Ureter (tissue), 1 donor: ENCODE results near the gene KRT12. TPM values are rescaled to one million over a fixed set of nuclear protein-coding genes. Genes with fewer than 3 reads are reported as not detected.

Experiments
- DNase-seq: peaks from one replicate; pipeline ENCODE4 v3.0.0-alpha.2; 2020; ENCODE audit warnings: low spot score
- total RNA-seq: library from RNA; stranded (reverse); gene quantifications from one replicate; pipeline ENCODE4 v1.2.4, GENCODE V29; 2023
- donor health status: DM: yes; HTN: yes; CAD: no.

The KRT12 gene
- total RNA-seq, 1 donor from 2014 or later: not detected

- no peak for DNase-seq
Observed at GRCh38 chr17:40843242-40843641, 23.8 kb downstream of the KRT12 start.

GRCh38 chr17:40841246-40841645, 25.8 kb downstream of the KRT12 start:
- no peak for DNase-seq

DNA sequence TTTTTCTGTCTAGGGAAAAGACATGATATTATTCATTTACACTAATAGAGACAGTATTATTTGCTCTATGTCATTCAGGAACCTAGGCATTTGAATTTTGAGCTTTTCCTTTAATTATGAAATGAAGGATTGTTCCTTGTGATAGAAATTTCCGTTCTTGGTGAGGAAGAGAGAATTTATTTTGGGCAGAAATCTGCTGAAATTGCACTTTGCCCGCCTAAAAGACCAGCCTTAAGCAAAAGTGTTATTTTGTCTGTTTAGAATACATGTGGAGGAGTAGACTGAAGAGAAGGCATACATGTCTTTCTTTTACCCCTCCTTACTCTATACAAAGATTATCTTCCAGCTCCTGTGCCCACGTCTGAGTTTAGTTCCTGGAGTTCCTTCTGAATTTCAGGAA, 27.8 kb downstream of the KRT12 start:
- DNase-seq: no peak

DNA sequence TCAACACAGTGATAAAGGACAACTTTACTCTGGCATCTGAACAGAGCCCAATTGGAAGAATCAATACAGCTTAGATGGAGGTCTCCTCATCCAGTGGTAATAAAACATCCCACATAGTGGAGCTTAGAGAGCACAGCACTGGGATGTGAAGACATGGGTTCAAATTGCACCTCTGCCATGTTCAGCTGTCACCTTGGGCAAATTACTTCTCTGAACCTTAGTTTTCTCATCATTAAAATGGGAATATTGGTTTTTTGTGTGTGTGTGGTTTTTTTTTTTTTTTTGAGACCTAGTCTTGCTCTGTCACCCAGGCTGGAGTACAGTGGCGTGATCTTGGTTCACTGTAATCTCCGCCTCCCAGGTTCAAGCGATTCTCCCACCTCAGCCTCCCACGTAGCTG, 31.0 kb downstream of the KRT12 start:
- DNase-seq: no peak

- DNase-seq: no peak
Observed at GRCh38 chr17:40833882-40834281, 33.1 kb downstream of the KRT12 start.

DNA sequence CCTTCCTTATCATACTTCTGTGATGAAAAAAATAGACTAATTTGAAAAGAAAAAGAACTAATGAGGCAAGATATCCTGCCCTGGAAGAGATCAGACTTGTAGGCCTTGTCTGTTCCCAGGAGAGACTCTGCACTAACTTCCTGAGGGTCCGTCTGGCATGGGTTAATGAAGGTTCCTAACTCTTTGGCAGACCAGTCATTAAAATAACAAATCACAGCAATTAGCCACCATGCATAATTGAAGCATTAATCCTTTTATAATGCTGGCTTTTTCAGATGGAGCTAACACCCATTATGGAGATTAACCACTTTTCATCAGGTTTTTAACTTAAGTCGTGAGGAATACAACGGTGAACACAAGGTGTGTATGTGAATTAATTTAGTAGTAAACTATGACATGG, 34.2 kb downstream of the KRT12 start:
- DNase-seq: no peak

DNA sequence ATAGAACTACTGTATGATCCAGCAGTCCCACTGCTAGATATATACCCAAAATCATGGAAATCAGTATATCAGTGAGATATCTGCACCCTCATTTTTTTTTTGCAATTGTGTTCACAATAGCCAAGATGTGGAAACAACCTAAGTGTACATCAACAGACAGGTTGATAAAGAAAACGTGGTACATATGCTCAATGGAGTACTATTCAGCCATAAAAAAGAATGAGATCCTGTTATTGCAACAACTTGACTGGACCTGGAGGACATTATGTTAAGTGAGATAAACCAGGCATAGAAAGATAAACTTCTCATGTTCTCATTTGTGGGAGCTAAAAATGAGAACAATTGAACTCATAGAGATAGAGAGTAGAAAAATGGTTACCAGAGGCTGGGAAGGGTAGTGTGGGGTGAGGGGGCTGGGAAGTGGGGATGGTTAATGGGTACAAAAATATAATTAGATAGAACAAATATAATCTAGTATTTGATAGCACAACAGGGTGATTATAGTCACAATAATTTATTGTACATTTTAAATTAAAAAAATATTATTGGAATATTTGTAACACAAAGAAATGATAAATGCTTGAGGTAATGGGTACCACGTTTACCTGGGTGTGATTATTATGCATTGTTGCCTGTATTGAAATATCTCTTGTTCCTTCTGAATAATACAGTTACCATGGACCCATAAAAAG, 36.8 kb downstream of the KRT12 start:
- no peak for DNase-seq

- no peak for DNase-seq
Observed at GRCh38 chr17:40828454-40829044, 38.5 kb downstream of the KRT12 start.

- DNase-seq: no peak
Observed at GRCh38 chr17:40827746-40828453, 39.1 kb downstream of the KRT12 start.

DNA sequence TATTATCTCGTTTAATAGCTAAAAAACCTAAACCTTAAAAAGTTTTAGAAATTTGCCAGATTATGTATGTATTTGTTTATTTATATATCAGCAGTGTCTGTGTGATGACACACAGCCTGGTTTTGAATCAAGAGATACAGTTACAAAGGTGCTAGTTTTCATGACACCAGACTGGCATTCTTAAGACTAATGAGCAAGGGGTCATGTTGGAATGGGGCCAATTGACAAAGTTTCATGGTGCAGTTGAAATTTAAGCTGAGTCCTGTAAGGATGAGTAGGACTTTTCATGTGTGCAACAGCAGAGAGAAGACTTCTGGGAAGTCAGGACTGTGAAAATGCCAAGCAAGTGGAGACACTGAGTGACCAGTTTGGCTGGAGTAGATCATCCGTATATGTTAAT, 41.4 kb downstream of the KRT12 start:
- DNase-seq: no peak

GRCh38 chr17:40824015-40824832, 42.8 kb downstream of the KRT12 start:
- no peak for DNase-seq

DNA sequence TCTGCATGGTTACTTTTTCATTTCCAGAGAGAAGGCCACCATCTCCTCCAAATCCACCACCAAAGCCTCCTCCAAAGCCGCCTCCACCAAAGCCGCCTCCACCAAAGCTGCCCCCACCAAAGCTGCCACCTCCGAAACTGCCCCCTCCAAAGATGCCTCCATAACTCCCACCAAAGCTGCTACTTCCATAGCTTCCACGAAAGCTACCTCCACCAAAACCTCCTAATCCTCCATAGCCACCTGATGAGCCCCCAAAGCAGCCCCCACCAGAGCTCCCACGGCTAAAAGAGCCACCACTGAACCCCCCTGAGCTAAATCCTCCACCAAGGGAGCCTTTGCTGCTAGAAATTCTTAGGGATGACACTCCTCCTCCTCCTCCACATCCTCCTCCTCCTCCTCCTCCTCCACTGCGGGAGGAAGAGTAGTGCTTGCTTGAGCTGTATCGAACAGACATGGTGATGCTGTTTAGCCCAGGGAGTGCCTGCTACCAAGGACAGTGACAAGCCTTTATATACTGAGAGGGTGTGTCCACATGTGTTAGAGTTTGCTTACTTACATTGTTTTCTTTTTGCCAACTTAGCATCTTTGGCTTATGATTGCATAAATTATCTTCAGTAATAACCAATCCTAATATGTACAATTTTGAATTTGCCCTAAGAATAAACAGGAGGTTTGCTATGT, 44.8 kb downstream of the KRT12 start, which contains the start of gene KRT10:
Gene KRT10 (minus strand): TSS at position 483 of the 681 bp plus-strand sequence. CDS start 29 bp downstream, at position 454.
- no peak for DNase-seq

DNA sequence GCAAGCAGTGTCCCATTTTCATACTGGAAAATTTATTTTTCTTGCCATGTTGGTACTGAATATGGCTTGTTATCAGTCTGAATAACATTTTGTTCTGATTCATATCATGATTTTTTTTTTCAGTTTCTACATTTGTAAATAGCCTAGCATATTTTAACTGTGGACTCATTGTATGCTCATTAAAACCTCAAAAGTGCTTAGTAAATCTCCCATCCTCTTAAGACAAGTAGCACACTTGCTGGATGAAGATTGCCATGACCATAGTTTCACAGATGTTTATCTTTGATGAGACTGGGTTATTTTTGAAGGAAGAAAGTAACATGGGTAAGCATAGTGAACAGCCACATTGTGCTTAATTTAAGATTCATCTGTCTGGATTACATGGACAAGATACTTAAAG, 45.5 kb downstream of the KRT12 start:
- no peak for DNase-seq

DNA sequence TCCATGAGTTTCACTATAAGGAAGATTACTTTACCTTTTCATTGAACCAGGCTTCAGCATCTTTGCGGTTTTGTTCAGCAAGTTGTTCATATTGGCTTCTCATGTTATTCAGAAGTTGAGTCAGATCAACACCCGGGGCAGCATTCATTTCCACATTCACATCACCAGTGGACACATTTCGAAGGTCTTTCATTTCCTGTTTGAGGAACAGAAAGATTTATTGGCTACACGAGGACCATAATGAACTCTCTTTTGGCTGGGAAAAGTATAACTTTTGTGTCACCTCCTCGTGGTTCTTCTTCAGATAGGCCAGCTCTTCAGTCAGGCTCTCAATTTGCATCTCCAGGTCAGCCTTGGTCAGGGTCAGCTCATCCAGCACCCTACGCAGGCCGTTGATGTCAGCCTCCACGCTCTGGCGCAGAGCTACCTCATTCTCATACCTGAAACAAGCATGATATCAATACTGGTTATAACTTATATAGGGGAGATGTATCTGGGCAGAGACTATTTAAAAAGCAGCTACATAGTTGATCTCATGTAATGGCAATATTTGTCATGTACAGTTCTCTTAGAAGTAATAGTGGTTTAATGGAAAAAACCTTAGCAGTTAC, 46.7 kb downstream of the KRT12 start:
- no peak for DNase-seq

GRCh38 chr17:40819528-40820125, 47.4 kb downstream of the KRT12 start:
- no peak for DNase-seq

- peak; percentile 89 for DNase-seq
Observed at GRCh38 chr17:40818733-40819527, 48.1 kb downstream of the KRT12 start.

- no peak for DNase-seq
Observed at GRCh38 chr17:40818343-40818732, 48.7 kb downstream of the KRT12 start.

- DNase-seq: no peak
Observed at GRCh38 chr17:40817103-40817682, 49.8 kb downstream of the KRT12 start.

GRCh38 chr17:40816569-40816968, 50.5 kb downstream of the KRT12 start:
- no peak for DNase-seq
